Measurements from ENCODE around the gene C16orf96.

Gene C16orf96

GRCh38 chr16:4623593-4623992, 67.5 kb downstream of the C16orf96 start:
- no peak for DNase-seq

DNA sequence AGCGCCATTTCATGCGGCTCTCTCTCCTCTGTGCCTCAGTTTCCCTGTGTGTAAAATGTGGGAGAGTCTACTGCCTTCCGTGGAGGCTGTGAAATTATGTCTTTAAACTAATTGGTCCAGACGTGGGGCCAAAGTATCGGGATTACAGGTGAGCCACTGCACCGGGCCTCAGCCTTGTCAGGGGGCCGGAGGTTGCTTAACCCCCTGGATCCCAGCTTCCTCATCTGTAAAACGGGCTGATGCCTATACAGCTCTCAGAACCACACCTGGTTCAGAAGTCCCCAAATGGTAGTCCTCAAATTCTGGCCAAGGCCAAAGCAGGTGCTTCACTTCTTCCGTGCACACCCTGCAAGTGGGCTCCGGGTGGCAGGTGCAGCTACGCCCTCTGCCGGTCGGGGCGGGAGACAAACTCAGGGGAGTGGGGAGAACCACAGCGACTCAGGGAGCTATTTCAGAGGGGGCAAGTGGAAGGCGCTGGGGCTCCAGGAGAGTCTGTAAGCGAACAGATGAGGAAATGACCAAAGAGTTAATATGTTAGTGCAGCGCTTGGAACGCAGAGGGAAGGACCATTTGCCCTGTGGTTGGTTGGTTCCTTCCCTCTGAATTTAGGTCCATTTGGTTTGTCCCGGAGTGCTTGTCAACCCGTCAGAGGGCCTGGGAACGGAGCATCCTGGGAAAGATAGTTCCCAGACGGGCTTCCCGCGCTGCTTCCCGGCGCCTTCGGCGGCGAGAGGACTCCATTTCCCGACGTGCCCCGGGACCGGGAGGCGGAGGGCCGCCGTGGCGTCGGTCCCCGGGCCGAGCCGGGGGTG, 68.1 kb downstream of the C16orf96 start, which contains the start of gene MGRN1:
Gene MGRN1, plus strand, starts transcription at position 812 of the 812 bp plus-strand sequence. CDS start 135 bp downstream, outside the sequence.
- DNase-seq, result peak; percentile 80 to 95

GRCh38 chr16:4624827-4625559, 68.9 kb downstream of the C16orf96 start:
- DNase-seq, result no peak

- no peak for DNase-seq
Measured at GRCh38 chr16:4625560-4626159, 69.5 kb downstream of the C16orf96 start.

DNA sequence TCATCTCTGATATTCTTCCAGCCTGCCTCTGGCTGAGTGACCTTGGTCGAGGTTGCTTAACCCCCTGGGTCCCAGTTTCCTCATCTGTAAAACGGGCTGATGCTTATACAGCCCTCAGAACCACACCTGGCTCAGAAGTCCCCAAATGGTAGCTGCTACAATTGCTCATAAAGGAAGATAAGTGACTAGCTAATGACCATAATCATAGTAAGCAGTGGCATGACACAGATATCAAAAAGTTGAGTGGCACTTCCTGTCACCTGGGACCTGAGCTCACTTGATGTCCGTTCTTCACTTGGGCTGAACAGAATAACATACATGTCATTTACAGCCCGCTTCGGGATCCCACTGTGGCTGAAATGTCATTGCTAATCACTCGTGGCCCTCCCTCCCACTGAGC, 70.3 kb downstream of the C16orf96 start:
- DNase-seq, result no peak

DNA sequence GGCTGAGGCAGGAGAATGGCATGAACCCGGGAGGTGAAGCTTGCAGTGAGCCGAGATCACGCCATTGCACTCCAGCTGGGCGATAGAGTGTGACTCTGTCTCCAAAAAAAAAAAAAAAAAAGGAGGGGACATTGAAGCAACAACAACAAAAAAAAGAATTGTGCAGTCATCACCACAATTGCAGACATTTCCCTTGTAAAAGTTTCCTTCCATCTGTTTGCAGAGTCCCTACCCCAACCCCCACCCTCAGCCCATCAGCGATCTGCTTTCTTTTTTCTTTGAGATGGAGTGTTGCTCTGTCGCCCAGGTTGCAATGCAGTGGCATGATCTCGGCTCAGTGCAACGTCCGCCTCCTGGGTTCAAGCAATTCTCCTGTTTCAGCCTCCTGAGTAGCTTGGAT, 72.1 kb downstream of the C16orf96 start:
- DNase-seq, result no peak

GRCh38 chr16:4631444-4631843, 75.3 kb downstream of the C16orf96 start:
- no peak for DNase-seq

GRCh38 chr16:4633910-4634635, 77.9 kb downstream of the C16orf96 start:
- no peak for DNase-seq

- DNase-seq, result no peak
Measured at GRCh38 chr16:4634768-4635167, 78.6 kb downstream of the C16orf96 start.

GRCh38 chr16:4636196-4636595, 80.1 kb downstream of the C16orf96 start:
- DNase-seq, result no peak

DNA sequence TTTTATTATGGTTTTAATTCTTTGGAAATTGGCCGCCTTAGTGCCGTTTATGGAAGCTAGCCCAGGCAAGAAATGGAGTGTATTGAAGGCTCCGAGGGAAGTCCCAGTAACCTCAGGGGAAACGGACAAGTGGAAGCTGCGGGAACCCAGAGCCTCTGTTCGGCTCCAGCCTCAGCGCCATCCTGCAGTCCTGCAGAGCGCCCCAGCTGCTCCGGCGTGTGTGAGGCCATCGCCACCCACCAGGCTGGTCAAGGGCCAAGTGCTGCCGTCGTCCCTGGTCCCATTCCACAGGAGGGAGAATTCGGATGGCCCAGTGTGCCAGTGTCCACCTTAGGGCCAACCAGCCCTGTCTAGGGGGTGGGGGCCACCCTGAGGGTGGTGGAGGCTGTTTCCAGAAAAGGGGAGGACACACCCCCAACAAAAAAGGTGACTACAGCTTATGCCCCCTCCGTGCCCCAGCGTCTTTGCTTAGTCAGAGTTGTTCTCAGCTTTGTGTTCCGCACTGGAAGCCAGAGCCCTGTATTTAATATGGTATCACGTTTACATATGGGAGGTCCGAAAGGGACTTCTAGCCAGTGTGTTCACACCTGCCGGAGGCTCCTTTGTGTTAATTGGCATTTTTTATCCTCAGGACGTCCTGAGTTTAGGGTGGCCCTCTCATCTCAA, 81.5 kb downstream of the C16orf96 start:
- no peak for DNase-seq

DNA sequence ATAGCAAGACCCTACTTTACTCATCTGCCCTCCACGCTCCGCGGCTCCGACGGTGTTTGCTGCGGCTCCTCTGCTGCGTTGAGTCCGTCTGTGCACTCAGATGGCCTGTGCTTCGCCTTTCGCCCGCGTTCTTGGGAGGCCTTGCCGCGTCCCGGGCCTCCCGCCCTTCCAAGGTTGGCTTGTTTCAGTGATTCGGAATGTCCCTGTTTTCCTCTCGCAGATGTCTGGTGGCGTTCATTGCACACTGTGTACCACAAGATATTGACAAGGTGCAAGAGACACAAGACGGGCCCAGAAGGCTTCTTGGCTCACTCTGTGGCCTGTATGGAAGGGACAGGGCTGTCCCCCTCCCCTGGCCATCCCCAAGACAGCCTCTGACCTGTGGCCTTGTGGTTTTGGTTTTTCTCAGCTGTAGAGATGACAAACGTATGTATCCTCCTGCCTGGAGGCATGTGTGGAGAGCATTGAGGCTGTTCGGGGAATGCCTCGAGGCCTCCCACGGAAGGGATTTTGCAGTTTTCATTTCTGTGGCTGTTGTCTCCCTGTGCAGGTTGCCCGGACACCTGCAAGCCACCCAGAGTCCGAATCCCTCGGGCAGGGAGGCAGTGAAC, 83.9 kb downstream of the C16orf96 start:
- DNase-seq, result no peak

DNA sequence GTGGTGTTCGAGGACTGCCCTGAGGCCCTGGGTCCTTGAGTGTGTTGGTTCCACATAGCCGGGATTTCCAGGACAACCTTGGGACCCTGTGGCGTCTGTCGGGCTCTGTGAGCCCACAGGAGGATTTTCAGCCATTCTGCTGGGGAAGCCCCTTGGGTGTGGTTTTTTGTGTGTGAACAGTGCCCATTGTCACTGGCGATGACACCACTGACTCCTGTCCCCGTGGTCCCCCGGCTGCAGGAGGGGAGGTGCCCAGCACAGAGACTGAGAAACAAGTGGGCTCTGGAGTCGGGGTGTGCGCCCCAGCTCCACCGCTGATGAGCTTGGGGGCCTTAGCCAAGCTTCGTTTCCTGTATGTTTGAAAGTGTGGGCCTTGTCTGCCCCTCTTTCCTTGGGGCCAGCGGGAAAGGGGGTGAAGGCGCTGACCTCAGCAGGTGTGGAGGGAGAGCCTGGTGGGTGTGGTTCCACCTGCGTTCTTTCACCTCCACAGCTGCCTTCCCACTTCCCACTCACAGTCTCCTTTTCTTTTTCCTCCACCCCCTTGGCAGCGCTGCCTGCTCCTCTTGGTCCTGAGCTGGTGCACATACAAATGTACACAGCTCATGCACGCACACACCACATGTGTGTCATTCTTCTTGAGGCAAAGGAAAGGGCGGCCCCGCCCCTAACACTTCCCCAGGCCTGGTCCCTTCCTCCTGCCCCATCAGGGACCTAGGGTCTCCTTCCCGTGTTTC, 84.6 kb downstream of the C16orf96 start:
- no peak for DNase-seq

DNA sequence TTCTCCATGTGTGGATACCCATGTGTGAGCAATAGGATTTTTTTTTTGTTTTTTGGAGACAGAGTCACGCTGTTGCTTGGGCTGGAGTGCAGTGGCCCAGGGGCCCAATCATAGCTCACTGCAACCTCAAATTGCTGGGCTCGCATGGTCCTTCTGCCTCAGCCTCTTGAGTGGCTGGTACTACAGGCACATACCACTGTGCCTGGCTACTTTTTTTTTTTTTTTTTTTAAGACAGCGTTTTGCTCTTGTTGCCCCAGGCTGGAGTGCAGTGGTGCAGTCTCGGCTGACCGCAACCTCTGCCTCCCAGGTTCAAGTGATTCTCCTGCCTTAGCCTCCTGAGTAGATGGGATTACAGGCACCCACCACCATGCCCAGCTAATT, 85.2 kb downstream of the C16orf96 start:
- no peak for DNase-seq

DNA sequence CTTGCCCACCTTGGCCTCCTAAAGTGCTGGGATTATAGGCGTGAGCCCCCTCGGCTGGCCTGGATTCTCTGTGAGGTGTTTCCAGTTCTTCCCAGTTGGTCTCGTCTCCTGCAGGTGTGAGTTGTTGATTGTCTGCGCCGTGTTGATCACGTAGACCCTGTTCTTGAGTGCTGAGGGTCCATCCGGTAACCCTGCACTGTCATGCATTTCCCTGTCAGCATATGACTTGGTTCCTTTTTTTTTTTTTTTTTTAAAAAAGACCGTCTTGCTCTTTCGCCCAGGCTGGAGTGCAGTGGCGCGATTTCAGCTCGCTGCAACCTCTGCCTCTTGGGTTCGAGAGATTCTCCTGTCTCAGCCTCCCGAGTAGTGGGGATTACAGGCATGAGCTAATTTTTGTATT, 85.8 kb downstream of the C16orf96 start:
- no peak for DNase-seq

GRCh38 chr16:4646773-4647643, 90.9 kb downstream of the C16orf96 start:
- DNase-seq, result no peak

GRCh38 chr16:4647644-4647980, 91.5 kb downstream of the C16orf96 start:
- no peak for DNase-seq

DNA sequence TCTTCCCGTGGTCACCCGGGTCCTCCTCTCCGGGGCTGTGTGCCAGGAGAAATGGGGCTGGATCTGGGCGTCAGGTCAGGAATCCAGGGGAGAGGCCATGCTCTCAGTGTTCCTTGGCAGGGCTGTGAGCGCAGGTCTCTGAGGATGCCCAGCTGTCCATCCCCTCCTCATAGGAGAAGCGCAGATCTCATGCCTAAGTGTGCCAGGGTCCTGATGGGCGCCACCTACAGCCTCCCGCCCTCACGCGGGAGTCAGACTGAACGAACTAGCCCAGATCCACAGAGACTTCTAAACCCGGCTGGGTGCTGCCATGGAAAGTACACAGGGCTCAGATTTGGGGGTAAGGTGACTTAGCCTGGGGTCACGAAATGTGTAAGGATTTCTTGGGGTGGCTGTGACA, 92.8 kb downstream of the C16orf96 start:
- DNase-seq, result no peak

GRCh38 chr16:4649744-4650442, 93.8 kb downstream of the C16orf96 start:
- no peak for DNase-seq
